ENCODE data around the gene PTPRR.

The PTPRR gene

DNA sequence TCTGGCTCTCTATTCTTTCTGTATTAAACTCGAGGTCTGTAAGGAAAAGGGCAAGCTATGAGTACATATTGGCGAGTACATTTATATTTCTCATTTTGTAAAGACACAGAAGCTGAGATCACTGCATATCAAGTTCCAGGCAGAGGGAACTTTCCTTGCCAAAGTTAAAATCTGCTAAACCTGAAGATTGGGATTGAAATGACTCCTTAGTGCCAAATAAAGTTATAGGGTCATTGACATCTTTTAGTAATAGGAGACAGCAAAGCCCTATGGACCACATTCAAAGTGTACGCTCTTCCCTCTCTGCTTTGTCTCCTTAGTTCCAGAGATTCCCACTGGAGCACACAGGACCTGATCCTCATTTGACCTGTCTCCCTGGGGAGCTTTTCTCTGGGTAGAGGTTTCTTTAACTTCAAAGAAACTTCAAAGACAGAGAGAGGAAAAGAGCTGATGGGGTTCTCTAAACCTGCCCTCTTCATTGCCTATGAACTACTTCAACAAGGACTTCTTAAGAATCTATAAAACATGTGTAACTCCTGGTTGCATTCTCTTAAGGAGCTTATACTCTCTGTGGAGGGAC lies 42.6 kb upstream of the PTPRR start:
- H3K27me3 ChIP-seq: no peaks in the 10 kb centered on the region
- H3K4me1 ChIP-seq (ENCODE audit: control insufficient read depth in 1 of 2, insufficient read depth in 1 of 2, low read depth in 1 of 2, low read length in 1 of 2): no peaks in the 10 kb centered on the region
- H3K4me3 ChIP-seq (ENCODE audit: low read depth in 1 of 2, low read length in 1 of 2): no peak overlapping the region
- TF ChIP-seq, protein P1, sequence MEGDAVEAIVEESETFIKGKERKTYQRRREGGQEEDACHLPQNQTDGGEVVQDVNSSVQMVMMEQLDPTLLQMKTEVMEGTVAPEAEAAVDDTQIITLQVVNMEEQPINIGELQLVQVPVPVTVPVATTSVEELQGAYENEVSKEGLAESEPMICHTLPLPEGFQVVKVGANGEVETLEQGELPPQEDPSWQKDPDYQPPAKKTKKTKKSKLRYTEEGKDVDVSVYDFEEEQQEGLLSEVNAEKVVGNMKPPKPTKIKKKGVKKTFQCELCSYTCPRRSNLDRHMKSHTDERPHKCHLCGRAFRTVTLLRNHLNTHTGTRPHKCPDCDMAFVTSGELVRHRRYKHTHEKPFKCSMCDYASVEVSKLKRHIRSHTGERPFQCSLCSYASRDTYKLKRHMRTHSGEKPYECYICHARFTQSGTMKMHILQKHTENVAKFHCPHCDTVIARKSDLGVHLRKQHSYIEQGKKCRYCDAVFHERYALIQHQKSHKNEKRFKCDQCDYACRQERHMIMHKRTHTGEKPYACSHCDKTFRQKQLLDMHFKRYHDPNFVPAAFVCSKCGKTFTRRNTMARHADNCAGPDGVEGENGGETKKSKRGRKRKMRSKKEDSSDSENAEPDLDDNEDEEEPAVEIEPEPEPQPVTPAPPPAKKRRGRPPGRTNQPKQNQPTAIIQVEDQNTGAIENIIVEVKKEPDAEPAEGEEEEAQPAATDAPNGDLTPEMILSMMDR (IDR thresholded peaks at IDR 0.05): no peak
- no peak overlapping the region for H3K27ac ChIP-seq
- no peaks in the 10 kb centered on the region for H3K9me3 ChIP-seq
- H3K36me3 ChIP-seq: no peaks in the 10 kb centered on the region

DNA sequence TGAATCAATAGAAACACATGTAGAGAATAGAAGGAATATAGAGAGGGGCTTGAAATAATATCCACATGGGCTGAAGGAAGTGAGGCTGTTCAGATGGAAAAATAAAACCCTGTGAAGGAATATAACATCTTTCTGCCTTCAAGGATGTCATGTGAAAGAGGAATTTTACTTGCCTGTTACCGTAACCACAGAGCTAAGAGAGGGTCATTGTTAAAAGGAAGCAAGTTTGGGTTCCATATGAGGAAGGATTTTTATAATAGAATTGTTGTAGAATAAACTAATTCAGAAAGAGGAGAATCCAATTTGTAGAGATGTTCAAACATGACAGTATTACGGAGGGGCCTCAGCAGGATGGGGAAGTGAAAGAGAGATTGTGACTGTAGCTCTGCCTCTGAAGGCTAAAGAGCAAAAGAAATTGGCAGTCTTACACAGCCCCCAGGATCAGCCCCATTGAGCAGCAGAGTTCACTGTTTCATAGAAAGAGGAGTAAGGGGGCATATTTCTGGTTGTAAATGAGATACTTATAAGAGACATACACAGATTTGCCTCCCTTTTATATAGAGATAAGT lies 41.8 kb upstream of the PTPRR start:
- Histone ChIP-seq H3K27me3 (no peaks in the 10 kb centered on the region), H3K4me3 (ENCODE audit: low read depth in 1 of 2, low read length in 1 of 2) (no peak overlapping the region), H3K4me1 (ENCODE audit: control insufficient read depth in 1 of 2, insufficient read depth in 1 of 2, low read depth in 1 of 2, low read length in 1 of 2) (no peaks in the 10 kb centered on the region), H3K36me3 (no peaks in the 10 kb centered on the region), H3K9me3 (no peaks in the 10 kb centered on the region), H3K27ac (no peak overlapping the region)
- TF ChIP-seq, protein P1 (IDR thresholded peaks at IDR 0.05): no peak

DNA sequence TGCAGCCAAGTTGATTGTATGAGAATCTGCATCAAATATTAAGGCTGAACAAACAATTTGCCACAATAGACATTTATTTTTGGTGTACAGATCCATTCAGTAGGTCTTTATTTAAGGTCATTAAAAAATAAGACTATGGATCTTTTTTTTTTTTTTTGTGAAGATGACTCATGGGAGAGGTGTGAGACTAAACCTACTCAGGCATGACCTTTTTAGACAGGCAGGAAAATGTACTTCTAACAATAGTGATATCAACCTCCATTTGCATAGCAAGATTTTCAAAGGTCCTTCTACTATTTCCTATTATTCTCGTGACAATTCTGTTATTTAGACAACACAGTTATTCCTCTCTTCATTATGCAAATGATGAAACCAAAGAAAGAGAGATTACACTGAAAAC lies 39.9 kb upstream of the PTPRR start:
- Histone ChIP-seq H3K4me1 (ENCODE audit: control insufficient read depth in 1 of 2, insufficient read depth in 1 of 2, low read depth in 1 of 2, low read length in 1 of 2) (no peaks in the 10 kb centered on the region), H3K27ac (no peak overlapping the region), H3K36me3 (no peaks in the 10 kb centered on the region), H3K27me3 (no peaks in the 10 kb centered on the region), H3K4me3 (ENCODE audit: low read depth in 1 of 2, low read length in 1 of 2) (no peak overlapping the region), H3K9me3 (no peaks in the 10 kb centered on the region)
- TF ChIP-seq, protein P1 (IDR thresholded peaks at IDR 0.05): no peak

DNA sequence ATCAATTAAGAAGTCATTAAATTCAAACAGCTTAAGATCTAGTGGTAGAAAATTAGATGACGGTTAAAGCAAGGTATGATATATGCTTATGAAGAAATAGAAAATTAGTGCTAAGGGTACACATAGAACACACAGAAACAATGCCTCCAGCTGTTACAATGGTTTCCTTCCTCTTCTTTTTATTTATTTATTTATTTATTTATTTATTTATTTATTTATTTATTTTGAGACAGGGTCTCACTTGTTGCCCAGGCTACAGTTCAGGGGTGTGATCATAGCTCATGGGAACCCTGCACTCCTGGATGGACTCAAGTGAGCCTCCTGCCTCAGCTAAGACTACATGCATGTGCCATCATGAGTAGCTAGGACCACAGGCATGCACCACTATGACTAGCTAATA lies 34.9 kb upstream of the PTPRR start:
- no peak overlapping the region for H3K27ac ChIP-seq
- H3K36me3 ChIP-seq: no peaks in the 10 kb centered on the region
- TF ChIP-seq, protein P1 (IDR thresholded peaks at IDR 0.05): no peak
- no peaks in the 10 kb centered on the region for H3K4me1 ChIP-seq (ENCODE audit: control insufficient read depth in 1 of 2, insufficient read depth in 1 of 2, low read depth in 1 of 2, low read length in 1 of 2)
- no peaks in the 10 kb centered on the region for H3K9me3 ChIP-seq
- no peak overlapping the region for H3K4me3 ChIP-seq (ENCODE audit: low read depth in 1 of 2, low read length in 1 of 2)
- H3K27me3 ChIP-seq: no peaks in the 10 kb centered on the region

DNA sequence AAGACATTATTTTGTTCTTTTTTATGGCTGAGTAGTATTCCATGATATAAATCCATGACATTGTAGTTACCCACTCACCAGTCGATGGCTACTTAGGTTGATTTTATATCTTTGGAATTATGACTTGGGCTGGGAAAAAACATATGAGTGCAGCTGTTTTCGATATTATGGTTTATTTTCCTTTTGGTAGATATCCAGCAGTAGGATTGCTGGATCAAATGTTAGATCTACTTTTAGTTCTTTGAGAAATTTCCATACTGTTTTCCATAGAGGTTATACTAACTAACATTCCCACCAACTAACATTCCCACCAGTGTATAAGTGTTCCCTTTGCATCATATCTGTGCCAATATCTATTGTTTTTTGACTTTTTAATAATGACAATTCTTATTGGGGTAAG lies 29.9 kb upstream of the PTPRR start:
- Histone ChIP-seq H3K9me3 (no peaks in the 10 kb centered on the region), H3K27ac (no peak overlapping the region), H3K4me1 (ENCODE audit: control insufficient read depth in 1 of 2, insufficient read depth in 1 of 2, low read depth in 1 of 2, low read length in 1 of 2) (no peaks in the 10 kb centered on the region), H3K27me3 (no peaks in the 10 kb centered on the region), H3K4me3 (ENCODE audit: low read depth in 1 of 2, low read length in 1 of 2) (no peak overlapping the region), H3K36me3 (no peaks in the 10 kb centered on the region)
- TF ChIP-seq, protein P1 (IDR thresholded peaks at IDR 0.05): no peak
